ENCODE measurements around the gene FAM177B. TPM values are rescaled to one million over a fixed set of nuclear protein-coding genes. Genes with fewer than 3 reads are reported as not detected.

The FAM177B gene
- total and polyA plus RNA-seq, 2 experiments from 2014 or later, result not detected

- H3K36me3 ChIP-seq (ENCODE audit: insufficient read depth), result no peaks in the 10 kb centered on the region
- no peaks in the 10 kb centered on the region for H3K9me3 Mint-ChIP-seq
- H3K4me1 Mint-ChIP-seq, result no peaks in the 10 kb centered on the region
- H3K4me1 ChIP-seq (ENCODE audit: insufficient read depth), result no peaks in the 10 kb centered on the region
- ATAC-seq (no peak), DNase-seq (ENCODE audit: low spot score) (no peak)
- H3K27me3 ChIP-seq (ENCODE audit: insufficient read depth), result no peaks in the 10 kb centered on the region; the same call in 1 of the 2 replicates
- no peak overlapping the region for H3K4me3 ChIP-seq
- H2AFZ ChIP-seq, result no peak overlapping the region
- no peaks in the 10 kb centered on the region for H3F3A ChIP-seq (replicated peaks; ENCODE audit: low read depth)
- H3K36me3 Mint-ChIP-seq (ENCODE audit: low read depth), result no peaks in the 10 kb centered on the region
- H4K20me1 ChIP-seq (replicated peaks; ENCODE audit: insufficient read depth), result no peaks in the 10 kb centered on the region
- TF ChIP-seq JUNB (IDR thresholded peaks at IDR 0.05; ENCODE audit: unreplicated experiment), result no peak
- H3K4me3 Mint-ChIP-seq, result no peak overlapping the region
- no peak overlapping the region for H3K4me2 ChIP-seq
- H3K9me2 ChIP-seq (ENCODE audit: insufficient read depth), result no peaks in the 10 kb centered on the region; the same call in 1 of the 2 replicates
- no peaks in the 10 kb centered on the region for H3K79me2 ChIP-seq (replicated peaks; ENCODE audit: insufficient read depth)
- no peak overlapping the region for H3K27ac Mint-ChIP-seq
- H3K27ac ChIP-seq (ENCODE audit: low read depth), result no peak overlapping the region
- H3K27me3 Mint-ChIP-seq (ENCODE audit: insufficient read depth, low read depth, poor library complexity), result no peaks in the 10 kb centered on the region
Measured at GRCh38 chr1:222784371-222784770, 47.4 kb downstream of the FAM177B start.

GRCh38 chr1:222784916-222785315 lies 47.9 kb downstream of the FAM177B start:
- Mint-ChIP-seq H3K4me1 (no peaks in the 10 kb centered on the region), H3K27ac (no peak overlapping the region), H3K9me3 (no peaks in the 10 kb centered on the region), H3K4me3 (no peak overlapping the region), H3K36me3 (ENCODE audit: low read depth) (no peaks in the 10 kb centered on the region), H3K27me3 (ENCODE audit: insufficient read depth, low read depth, poor library complexity) (no peaks in the 10 kb centered on the region)
- no peak overlapping the region for H2AFZ ChIP-seq
- H3K79me2 ChIP-seq (replicated peaks; ENCODE audit: insufficient read depth), result no peaks in the 10 kb centered on the region
- no peak overlapping the region for H3K27ac ChIP-seq (ENCODE audit: low read depth)
- H3K36me3 ChIP-seq (ENCODE audit: insufficient read depth), result no peaks in the 10 kb centered on the region
- TF ChIP-seq EZH2phosphoT487 (IDR thresholded peaks at IDR 0.05; ENCODE audit: unreplicated experiment), result no peak
- no peak for TF ChIP-seq ZNF114 (CRISPR knock-in tag; IDR thresholded peaks at IDR 0.05)
- no peak for TF ChIP-seq JUNB (IDR thresholded peaks at IDR 0.05; ENCODE audit: unreplicated experiment)
- TF ChIP-seq NANOG (IDR thresholded peaks at IDR 0.05; ENCODE audit: borderline replicate concordance), result no peak
- no peak for TF ChIP-seq CTCF (conservative IDR thresholded peaks at IDR 0.05; ENCODE audit: low read depth in 2 of 2)
- TF ChIP-seq REST (IDR thresholded peaks at IDR 0.05; ENCODE audit: unreplicated experiment), result no peak
- no peak for ATAC-seq
- no peaks in the 10 kb centered on the region; the same call in 1 of the 2 replicates for H3K27me3 ChIP-seq (ENCODE audit: insufficient read depth)
- H3K4me1 ChIP-seq (ENCODE audit: insufficient read depth), result no peaks in the 10 kb centered on the region
- H3K9me2 ChIP-seq (ENCODE audit: insufficient read depth), result no peaks in the 10 kb centered on the region; the same call in 1 of the 2 replicates
- H3F3A ChIP-seq (replicated peaks; ENCODE audit: low read depth), result no peaks in the 10 kb centered on the region
- DNase-seq (ENCODE audit: low spot score), result no peak
- H3K4me2 ChIP-seq, result no peak overlapping the region
- H4K20me1 ChIP-seq (replicated peaks; ENCODE audit: insufficient read depth), result no peaks in the 10 kb centered on the region
- no peak overlapping the region for H3K4me3 ChIP-seq

Measured in GM23338 (cell line).